ENCODE results near the gene ZDHHC13.

ZDHHC13 gene

DNA sequence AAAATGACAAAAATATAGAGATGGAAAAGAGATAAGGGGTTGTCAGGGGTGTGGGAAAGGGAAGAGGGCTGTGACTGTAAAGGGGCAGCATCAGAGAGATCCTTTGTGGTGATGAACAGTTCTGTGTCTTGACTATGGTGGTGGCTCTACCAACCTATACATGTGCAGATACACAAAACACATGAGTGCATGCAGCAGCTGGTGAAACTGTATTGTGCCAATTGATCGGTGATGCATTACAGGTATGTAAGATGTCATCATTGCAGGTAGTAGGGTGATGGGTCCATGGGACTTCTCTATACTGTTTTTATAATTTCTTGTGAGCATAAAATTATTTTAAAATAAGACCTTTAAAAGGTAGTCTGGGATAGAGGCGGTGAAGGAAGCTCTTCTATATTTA, 24.1 kb upstream of the ZDHHC13 start:
- no peak for ATAC-seq
- TF ChIP-seq ZNF8 (CRISPR knock-in tag; IDR thresholded peaks at IDR 0.05): no peak
- TF ChIP-seq TOX (CRISPR knock-in tag; IDR thresholded peaks at IDR 0.05; ENCODE audit: borderline replicate concordance): no peak
- TF ChIP-seq ZFP30 (CRISPR knock-in tag; IDR thresholded peaks at IDR 0.05): no peak
- TF ChIP-seq BACH2 (CRISPR knock-in tag; IDR thresholded peaks at IDR 0.05; ENCODE audit: borderline replicate concordance): no peak
- no peak for TF ChIP-seq ZFP3 (CRISPR knock-in tag; IDR thresholded peaks at IDR 0.05)
- TF ChIP-seq ZNF70 (CRISPR knock-in tag; IDR thresholded peaks at IDR 0.05): no peak
- no peak for TF ChIP-seq ARNTL (CRISPR knock-in tag; IDR thresholded peaks at IDR 0.05; ENCODE audit: borderline replicate concordance, low read depth)
- TF ChIP-seq OSR1 (CRISPR knock-in tag; IDR thresholded peaks at IDR 0.05): no peak

- no peak for TF ChIP-seq SNAI2 (CRISPR knock-in tag; IDR thresholded peaks at IDR 0.05)
- TF ChIP-seq, protein P1, sequence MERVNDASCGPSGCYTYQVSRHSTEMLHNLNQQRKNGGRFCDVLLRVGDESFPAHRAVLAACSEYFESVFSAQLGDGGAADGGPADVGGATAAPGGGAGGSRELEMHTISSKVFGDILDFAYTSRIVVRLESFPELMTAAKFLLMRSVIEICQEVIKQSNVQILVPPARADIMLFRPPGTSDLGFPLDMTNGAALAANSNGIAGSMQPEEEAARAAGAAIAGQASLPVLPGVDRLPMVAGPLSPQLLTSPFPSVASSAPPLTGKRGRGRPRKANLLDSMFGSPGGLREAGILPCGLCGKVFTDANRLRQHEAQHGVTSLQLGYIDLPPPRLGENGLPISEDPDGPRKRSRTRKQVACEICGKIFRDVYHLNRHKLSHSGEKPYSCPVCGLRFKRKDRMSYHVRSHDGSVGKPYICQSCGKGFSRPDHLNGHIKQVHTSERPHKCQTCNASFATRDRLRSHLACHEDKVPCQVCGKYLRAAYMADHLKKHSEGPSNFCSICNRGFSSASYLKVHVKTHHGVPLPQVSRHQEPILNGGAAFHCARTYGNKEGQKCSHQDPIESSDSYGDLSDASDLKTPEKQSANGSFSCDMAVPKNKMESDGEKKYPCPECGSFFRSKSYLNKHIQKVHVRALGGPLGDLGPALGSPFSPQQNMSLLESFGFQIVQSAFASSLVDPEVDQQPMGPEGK (CRISPR knock-in tag; IDR thresholded peaks at IDR 0.05; ENCODE audit: borderline replicate concordance): no peak
- no peak for TF ChIP-seq PPARA (CRISPR knock-in tag; IDR thresholded peaks at IDR 0.05; ENCODE audit: borderline replicate concordance)
- TF ChIP-seq CSDC2 (CRISPR knock-in tag; IDR thresholded peaks at IDR 0.05): no peak
- no peak for TF ChIP-seq RARB (CRISPR knock-in tag; IDR thresholded peaks at IDR 0.05)
- no peak for TF ChIP-seq CREB5 (CRISPR knock-in tag; IDR thresholded peaks at IDR 0.05; ENCODE audit: low read depth)
- no peak for TF ChIP-seq ZNF70 (CRISPR knock-in tag; IDR thresholded peaks at IDR 0.05)
- no peak for TF ChIP-seq ZNF8 (CRISPR knock-in tag; IDR thresholded peaks at IDR 0.05)
- no peak for TF ChIP-seq TSHZ2 (CRISPR knock-in tag; IDR thresholded peaks at IDR 0.05)
- peak; percentile 72 for ATAC-seq
Observed at GRCh38 chr11:19093976-19094375, 23.0 kb upstream of the ZDHHC13 start.

GRCh38 chr11:19094859-19095258, 22.1 kb upstream of the ZDHHC13 start:
- ATAC-seq: no peak

GRCh38 chr11:19099093-19099492, 17.9 kb upstream of the ZDHHC13 start:
- no peak for ATAC-seq
- TF ChIP-seq CSRNP3 (CRISPR knock-in tag; IDR thresholded peaks at IDR 0.05): no peak
- TF ChIP-seq ZFP3 (CRISPR knock-in tag; IDR thresholded peaks at IDR 0.05): no peak
- no peak for TF ChIP-seq ISL1 (CRISPR knock-in tag; IDR thresholded peaks at IDR 0.05)
- TF ChIP-seq OSR1 (CRISPR knock-in tag; IDR thresholded peaks at IDR 0.05): no peak
- TF ChIP-seq, protein P1 (CRISPR knock-in tag; IDR thresholded peaks at IDR 0.05; ENCODE audit: borderline replicate concordance): no peak
- no peak for TF ChIP-seq TSHZ2 (CRISPR knock-in tag; IDR thresholded peaks at IDR 0.05)
- no peak for TF ChIP-seq CSDC2 (CRISPR knock-in tag; IDR thresholded peaks at IDR 0.05)
- TF ChIP-seq ZNF70 (CRISPR knock-in tag; IDR thresholded peaks at IDR 0.05): no peak
- no peak for TF ChIP-seq ZC3H10 (CRISPR knock-in tag; IDR thresholded peaks at IDR 0.05)
- no peak for TF ChIP-seq RARB (CRISPR knock-in tag; IDR thresholded peaks at IDR 0.05)
- no peak for TF ChIP-seq SNAI2 (CRISPR knock-in tag; IDR thresholded peaks at IDR 0.05)
- TF ChIP-seq ZNF8 (CRISPR knock-in tag; IDR thresholded peaks at IDR 0.05): no peak
- TF ChIP-seq TOX (CRISPR knock-in tag; IDR thresholded peaks at IDR 0.05; ENCODE audit: borderline replicate concordance): no peak
- TF ChIP-seq ZFP30 (CRISPR knock-in tag; IDR thresholded peaks at IDR 0.05): no peak

More at GRCh38 chr11:19094859-19095258, 22.1 kb upstream of the ZDHHC13 start:
- no peak for TF ChIP-seq ZNF70 (CRISPR knock-in tag; IDR thresholded peaks at IDR 0.05)
- TF ChIP-seq TOX (CRISPR knock-in tag; IDR thresholded peaks at IDR 0.05; ENCODE audit: borderline replicate concordance): no peak
